Stomach smooth muscle (tissue), 2 donors: ENCODE data around the gene GRPEL1.

Source experiments
- H3K27ac ChIP-seq: one replicate; pipeline ENCODE4 v1.7.0; 2013; ENCODE audit warnings: mild to moderate bottlenecking, low read length, inconsistent platforms
- H3K27me3 ChIP-seq, 2 donors: one replicate each; pipeline ENCODE4 v1.7.0; 2013; ENCODE audit warnings: low read length in 2 of 2; ENCODE audit not compliant: insufficient read depth in 2 of 2, control insufficient read depth in 1 of 2
- H3K36me3 ChIP-seq, 2 donors: one replicate each; pipeline ENCODE4 v1.7.0; 2013; ENCODE audit warnings: low read length in 2 of 2; ENCODE audit not compliant: control insufficient read depth in 2 of 2, insufficient read depth in 2 of 2
- H3K4me1 ChIP-seq: one replicate; pipeline ENCODE4 v1.7.0; 2013; ENCODE audit warnings: low read length; ENCODE audit not compliant: control insufficient read depth, insufficient read depth
- H3K4me3 ChIP-seq, 2 donors: one replicate each; pipeline ENCODE4 v1.7.0; 2013; ENCODE audit warnings: low read length in 2 of 2
- H3K9ac ChIP-seq, 2 donors: one replicate each; pipeline ENCODE4 v1.7.0; 2013; ENCODE audit warnings: low read length in 2 of 2, mild to moderate bottlenecking in 1 of 2
- H3K9me3 ChIP-seq, 2 donors: one replicate each; pipeline ENCODE4 v1.7.0; 2013; ENCODE audit warnings: low read length in 2 of 2; ENCODE audit not compliant: control insufficient read depth in 2 of 2
- donor health status: healthy.
- donor health status: Pancreatic carcinoma.

Gene GRPEL1

DNA sequence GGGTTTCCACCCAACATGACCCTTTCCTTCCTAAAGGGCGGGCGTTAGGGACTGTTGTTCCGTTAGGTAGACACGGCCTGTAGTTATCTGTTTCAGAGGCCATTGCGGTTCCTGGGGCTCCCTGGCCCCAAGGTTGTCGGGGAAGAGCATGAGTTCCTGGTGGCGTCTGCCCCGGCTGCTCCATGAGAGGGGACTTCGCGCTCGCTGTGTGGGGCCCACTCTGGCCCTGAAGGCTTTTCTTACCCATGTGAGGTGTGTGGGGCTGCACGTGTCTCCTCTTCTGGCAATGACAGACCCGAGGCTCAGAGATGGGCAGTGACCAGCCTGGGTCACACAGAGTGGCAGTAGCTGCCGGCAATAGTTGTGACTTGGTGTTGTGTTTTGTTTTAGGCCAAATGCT, 15.6 kb downstream of the GRPEL1 start:
- Histone ChIP-seq H3K27ac (no peak overlapping the region), H3K27me3 (no peaks in the 10 kb centered on the region), H3K4me3 (no peak overlapping the region), H3K9me3 (no peaks in the 10 kb centered on the region), H3K9ac (no peak overlapping the region), H3K36me3 (peaks cover 25 to 27% of the 10 kb centered on the region in 2 donors), H3K4me1 (peaks cover 15% of the 10 kb centered on the region)

DNA sequence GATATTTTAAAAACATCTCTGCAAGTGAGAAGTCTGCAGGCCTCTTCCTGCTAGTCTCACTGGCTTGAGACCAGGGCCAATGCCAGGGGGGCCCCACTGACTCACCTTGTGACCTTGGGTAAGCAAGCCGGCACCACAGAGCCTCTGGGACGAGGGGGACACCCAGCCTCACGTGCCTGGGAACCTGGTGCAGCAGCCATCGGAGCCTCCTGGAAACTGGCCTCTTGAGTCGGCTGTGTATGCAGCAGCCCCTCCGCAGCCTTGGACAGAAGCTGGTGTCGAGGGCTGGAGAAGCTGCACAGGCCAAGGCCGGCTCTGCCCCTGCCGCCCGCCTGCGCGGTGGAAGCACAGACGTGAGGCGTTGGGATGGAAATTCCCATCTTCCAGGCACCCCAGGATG, 16.0 kb downstream of the GRPEL1 start:
- no peak overlapping the region for H3K9ac ChIP-seq
- H3K27me3 ChIP-seq: no peaks in the 10 kb centered on the region
- peaks cover 19% of the 10 kb centered on the region for H3K4me1 ChIP-seq
- H3K36me3 ChIP-seq: peaks cover 25 to 27% of the 10 kb centered on the region in 2 donors
- no peak overlapping the region for H3K27ac ChIP-seq
- H3K9me3 ChIP-seq: no peaks in the 10 kb centered on the region
- no peak overlapping the region for H3K4me3 ChIP-seq

DNA sequence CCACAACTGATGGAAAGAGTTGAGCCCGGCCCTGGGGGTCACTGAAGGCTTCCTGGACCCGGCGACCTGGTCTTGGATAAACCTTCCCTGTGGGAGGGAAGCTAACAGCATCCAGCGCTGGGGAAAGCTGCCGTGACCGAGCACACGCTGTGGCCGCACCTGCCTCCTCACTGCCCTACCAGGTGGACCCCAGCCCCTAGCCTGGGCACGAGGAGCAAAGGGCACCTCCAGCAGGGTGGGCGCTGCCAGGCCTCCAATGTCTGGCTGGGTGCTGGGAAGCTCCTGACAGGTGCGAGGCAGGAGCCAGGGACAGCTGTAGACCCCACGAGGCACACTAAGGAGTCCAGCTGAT, 16.7 kb downstream of the GRPEL1 start:
- no peaks in the 10 kb centered on the region for H3K9me3 ChIP-seq
- H3K36me3 ChIP-seq: peaks cover 17 to 26% of the 10 kb centered on the region in 2 donors
- H3K9ac ChIP-seq: no peak overlapping the region
- no peaks in the 10 kb centered on the region for H3K27me3 ChIP-seq
- peaks cover 27% of the 10 kb centered on the region for H3K4me1 ChIP-seq
- H3K27ac ChIP-seq: no peak overlapping the region
- H3K4me3 ChIP-seq: no peak overlapping the region

DNA sequence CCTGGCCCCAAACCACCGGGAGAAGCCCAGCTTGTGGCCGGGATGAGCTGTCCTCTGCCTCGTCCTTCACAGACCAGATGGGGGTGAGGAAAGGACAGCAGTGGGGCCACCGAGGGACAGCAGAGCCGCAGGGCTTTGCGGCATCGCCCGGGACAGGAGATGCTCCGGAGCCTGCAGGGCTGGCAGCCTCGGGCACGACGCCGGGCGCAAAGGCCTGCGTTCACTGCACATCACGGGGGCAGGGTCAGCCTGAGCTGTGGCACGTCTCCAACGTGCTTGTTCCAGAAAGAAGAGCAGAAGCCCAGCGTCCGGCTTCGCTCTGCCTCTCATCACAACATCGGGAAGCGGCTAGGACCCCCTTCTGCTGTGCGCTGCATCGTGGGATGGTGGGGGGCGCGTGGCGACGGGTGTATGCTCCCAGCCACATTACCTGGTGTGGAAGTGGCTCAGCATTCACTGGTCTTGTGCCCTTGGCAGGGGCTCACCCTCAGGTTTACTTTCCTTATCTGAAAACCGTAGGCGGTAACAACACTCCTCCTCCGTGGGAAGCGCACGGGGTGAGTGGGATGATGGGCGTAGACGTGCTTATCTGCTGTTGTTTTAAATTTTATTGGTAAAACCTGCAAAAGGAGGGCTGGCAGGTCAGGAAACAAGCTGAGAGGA, 17.3 kb downstream of the GRPEL1 start:
- H3K36me3 ChIP-seq: peaks cover 12 to 21% of the 10 kb centered on the region in 2 donors
- H3K9me3 ChIP-seq: no peaks in the 10 kb centered on the region
- peaks cover 32% of the 10 kb centered on the region for H3K4me1 ChIP-seq
- H3K27me3 ChIP-seq: no peaks in the 10 kb centered on the region
- no peak overlapping the region for H3K9ac ChIP-seq
- no peak overlapping the region for H3K27ac ChIP-seq
- H3K4me3 ChIP-seq: no peak overlapping the region

DNA sequence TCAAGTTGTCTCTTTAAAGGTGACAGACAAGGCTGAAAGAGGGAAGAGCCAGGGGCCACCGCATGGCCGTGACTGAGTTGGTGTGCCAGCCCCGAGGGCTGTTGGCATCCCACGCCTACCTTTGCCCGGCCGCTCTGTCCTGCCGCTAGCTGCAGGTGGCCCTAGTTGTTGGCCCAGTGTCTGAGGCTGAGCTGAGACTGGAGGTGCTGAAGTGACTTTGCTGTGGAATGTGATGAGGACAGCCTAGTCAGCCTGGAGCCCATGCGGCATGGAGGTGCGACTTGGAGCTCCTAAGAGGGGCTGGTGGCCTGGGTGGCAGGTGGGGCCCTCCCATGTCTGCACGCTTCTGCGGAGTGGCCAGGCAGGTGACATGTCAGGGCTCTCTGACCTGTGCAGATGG, 18.1 kb downstream of the GRPEL1 start:
- Histone ChIP-seq H3K4me1 (peaks cover 40% of the 10 kb centered on the region), H3K9ac (no peak overlapping the region), H3K9me3 (no peaks in the 10 kb centered on the region), H3K4me3 (no peak overlapping the region), H3K36me3 (peaks cover 7 to 13% of the 10 kb centered on the region in 2 donors), H3K27me3 (no peaks in the 10 kb centered on the region), H3K27ac (no peak overlapping the region)

DNA sequence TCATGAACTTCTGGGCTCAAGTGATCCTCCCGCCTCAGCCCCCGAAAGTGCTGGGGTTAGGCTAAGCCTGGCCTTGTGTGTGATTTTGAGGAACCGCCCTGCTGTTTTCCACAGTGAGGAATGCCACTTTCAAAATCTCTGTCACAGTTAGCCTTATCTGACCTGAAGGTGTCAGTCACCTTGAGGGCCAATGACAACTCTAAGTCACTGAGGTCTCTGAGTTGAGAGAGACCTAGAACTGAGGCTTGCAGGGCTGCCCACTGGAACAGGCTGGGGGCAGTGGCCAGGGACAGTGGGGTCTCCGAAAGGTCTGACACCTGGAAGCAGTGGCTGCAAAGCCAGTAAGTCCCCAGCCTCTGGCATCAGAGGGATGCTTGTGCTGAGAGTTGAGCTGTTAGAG, 18.6 kb downstream of the GRPEL1 start:
- H3K27me3 ChIP-seq: no peaks in the 10 kb centered on the region
- H3K9ac ChIP-seq: no peak overlapping the region
- H3K4me3 ChIP-seq: no peak overlapping the region
- H3K4me1 ChIP-seq: peaks cover 45% of the 10 kb centered on the region
- peaks cover 2 to 9% of the 10 kb centered on the region in 2 donors for H3K36me3 ChIP-seq
- H3K9me3 ChIP-seq: no peaks in the 10 kb centered on the region
- no peak overlapping the region for H3K27ac ChIP-seq

DNA sequence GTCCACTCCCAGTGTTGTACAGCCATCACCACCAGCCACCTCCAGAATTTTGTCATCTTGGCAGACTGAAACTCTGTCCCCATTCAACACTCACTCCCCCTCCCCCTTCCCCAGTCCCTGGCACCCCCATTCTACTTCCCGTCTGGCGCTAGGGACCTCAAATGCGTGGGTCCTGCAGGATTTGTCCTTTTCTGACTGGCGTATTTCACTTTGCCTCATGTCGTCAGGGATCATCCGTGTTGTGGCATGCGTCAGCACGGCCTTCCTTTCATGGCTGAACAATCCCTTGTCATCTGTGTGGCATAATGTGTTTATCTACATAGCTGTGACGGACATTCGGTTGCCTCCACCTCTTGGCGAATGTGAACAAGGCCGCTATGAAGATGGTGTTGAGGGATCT, 19.2 kb downstream of the GRPEL1 start:
- H3K9me3 ChIP-seq: no peaks in the 10 kb centered on the region
- H3K9ac ChIP-seq: no peak overlapping the region
- H3K36me3 ChIP-seq: peaks cover 0 to 4% of the 10 kb centered on the region in 2 donors
- H3K4me3 ChIP-seq: no peak overlapping the region
- peaks cover 48% of the 10 kb centered on the region for H3K4me1 ChIP-seq
- no peak overlapping the region for H3K27ac ChIP-seq
- no peaks in the 10 kb centered on the region for H3K27me3 ChIP-seq

DNA sequence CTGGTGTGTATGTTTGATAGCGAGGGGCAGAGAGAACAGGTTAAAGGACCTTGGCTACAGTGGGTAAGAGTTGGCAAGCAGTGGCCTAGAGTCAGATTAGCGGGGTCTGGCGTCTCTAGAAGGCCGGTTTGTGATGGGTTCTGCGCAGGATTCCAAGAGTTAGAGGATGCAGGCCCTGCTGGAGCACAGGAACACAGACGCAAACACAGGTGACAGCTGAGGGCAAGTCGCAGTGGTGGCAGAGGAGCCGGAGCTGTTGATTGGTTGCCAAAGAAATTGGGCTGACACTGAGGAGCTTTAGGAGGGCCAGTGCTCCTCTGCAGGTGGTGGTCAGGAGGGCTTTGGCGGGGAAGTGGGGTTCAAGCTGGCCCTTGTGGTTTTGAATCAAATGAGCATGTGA, 20.9 kb downstream of the GRPEL1 start:
- H3K9ac ChIP-seq: no peak overlapping the region
- peaks cover 55% of the 10 kb centered on the region for H3K4me1 ChIP-seq
- H3K9me3 ChIP-seq: no peaks in the 10 kb centered on the region
- peaks cover 0 to 3% of the 10 kb centered on the region in 2 donors for H3K36me3 ChIP-seq
- no peak overlapping the region for H3K4me3 ChIP-seq
- no peaks in the 10 kb centered on the region for H3K27me3 ChIP-seq
- no peak overlapping the region for H3K27ac ChIP-seq

DNA sequence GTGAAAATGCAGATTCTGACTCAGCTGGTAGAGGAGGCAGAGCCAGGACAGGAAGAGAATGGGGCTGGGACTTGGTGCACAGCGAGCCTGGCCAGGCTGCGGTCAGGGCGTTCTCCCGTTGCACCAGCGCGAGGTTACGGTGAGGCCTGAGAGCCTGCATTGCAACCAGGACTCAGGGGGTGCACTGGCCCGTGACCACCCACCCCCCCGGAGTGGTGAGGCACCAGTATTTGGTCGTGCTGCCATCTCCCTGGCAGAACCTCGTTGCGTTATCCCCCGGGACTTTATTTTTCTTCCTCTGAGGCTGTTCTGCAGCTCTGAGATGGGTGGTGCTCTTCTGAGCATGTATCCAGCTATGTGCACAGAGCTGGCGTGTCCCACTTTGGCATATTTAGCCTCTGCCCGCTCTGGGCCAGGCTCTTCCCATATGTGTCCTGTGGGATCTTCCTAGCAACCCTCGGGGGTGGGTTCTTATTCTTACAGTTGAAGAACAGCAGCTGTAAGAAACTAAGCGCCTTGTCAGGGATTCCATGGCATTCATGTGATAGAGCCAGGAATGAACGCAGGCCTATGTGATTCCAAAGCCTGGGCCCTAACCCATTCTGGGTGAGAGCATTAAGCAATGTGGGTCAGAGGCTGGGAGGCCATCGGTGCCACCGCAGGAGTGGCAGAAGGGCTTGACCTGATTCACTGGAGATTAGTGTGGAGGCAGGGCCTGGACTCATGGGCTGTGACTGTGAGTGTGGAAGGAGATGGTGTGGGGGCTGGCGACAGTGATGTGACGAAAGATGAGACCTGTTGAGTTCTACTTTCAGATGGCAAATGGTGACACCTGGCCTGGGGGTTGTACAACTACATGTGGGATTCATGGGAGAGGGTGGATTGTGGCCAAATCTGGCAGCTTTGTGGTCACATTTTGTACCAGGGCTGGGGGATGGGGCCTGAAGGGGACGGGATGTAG, 21.6 kb downstream of the GRPEL1 start:
- H3K27ac ChIP-seq: no peak overlapping the region
- no peaks in the 10 kb centered on the region for H3K36me3 ChIP-seq
- H3K4me3 ChIP-seq: peak overlapping the region in 1 of 2 donors; percentile 96
- H3K9ac ChIP-seq: no peak overlapping the region
- H3K4me1 ChIP-seq: peaks cover 61% of the 10 kb centered on the region
- no peaks in the 10 kb centered on the region for H3K9me3 ChIP-seq
- no peaks in the 10 kb centered on the region for H3K27me3 ChIP-seq

DNA sequence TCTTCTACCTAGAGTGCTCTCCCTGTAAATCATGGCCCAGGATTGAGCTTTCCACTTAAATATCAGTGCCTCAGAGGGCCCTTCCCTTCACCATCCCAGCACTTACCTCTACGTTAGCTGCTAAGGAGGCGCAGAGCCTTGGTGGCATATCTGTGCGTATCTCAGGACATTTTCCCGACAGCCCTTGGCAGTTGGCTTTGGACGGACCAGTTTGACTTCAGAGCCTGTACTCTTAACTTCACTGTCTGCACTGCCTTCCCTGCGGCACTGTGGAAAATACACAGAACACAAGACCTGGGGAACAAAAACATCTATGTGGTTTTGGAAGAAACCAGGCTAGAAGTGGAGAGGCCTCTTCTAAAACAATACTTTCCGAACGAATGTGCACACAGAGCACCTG, 22.3 kb downstream of the GRPEL1 start:
- Histone ChIP-seq H3K4me3 (peak overlapping the region; percentile 94 to 96), H3K27me3 (no peaks in the 10 kb centered on the region), H3K9me3 (no peaks in the 10 kb centered on the region), H3K36me3 (no peaks in the 10 kb centered on the region), H3K9ac (peak overlapping the region; percentile 13 to 87), H3K27ac (no peak overlapping the region), H3K4me1 (peaks cover 56% of the 10 kb centered on the region)
